ENCODE results near the gene KRTAP4-16.

DNA sequence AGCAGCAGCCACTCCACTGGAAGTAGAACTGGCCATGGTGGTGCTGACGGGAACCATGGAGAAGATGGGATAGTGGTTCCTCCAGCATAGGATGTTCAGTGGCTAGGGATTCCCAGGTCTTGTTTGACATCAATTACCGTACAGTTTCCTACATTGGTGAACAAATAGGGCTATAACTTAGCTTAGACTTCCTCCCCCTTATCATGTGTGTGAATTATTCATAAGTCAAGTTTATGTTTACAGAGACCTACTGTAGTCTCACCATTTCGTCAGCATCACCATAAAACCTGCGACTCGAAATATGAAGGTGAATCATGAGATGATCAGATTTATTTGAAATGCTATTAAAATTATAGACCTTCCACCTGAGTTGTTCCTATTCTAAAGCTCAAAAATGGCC is 43.3 kb downstream of the KRTAP4-16 start:
- TF ChIP-seq EZH2phosphoT487 (conservative IDR thresholded peaks at IDR 0.05; ENCODE audit: low read length), result no peak
- TF ChIP-seq, protein P1, sequence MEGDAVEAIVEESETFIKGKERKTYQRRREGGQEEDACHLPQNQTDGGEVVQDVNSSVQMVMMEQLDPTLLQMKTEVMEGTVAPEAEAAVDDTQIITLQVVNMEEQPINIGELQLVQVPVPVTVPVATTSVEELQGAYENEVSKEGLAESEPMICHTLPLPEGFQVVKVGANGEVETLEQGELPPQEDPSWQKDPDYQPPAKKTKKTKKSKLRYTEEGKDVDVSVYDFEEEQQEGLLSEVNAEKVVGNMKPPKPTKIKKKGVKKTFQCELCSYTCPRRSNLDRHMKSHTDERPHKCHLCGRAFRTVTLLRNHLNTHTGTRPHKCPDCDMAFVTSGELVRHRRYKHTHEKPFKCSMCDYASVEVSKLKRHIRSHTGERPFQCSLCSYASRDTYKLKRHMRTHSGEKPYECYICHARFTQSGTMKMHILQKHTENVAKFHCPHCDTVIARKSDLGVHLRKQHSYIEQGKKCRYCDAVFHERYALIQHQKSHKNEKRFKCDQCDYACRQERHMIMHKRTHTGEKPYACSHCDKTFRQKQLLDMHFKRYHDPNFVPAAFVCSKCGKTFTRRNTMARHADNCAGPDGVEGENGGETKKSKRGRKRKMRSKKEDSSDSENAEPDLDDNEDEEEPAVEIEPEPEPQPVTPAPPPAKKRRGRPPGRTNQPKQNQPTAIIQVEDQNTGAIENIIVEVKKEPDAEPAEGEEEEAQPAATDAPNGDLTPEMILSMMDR (IDR thresholded peaks at IDR 0.05; ENCODE audit: insufficient read depth, low read length, poor library complexity, severe bottlenecking), result no peak
